OCI-LY7 (cell line): Measurements from ENCODE around the gene CWC25. TPM values are rescaled to one million over a fixed set of nuclear protein-coding genes. Genes with fewer than 3 reads are reported as not detected.

Experiments used
- Bru-seq: library from RNA; stranded (reverse); fragments of 400-500 nt; gene quantifications from one replicate; lab custom pipeline; 2021; lab: Mats Ljungman, UMichigan
- BruChase-seq, 2 experiments: library from RNA; stranded (reverse); fragments of 400-500 nt; gene quantifications; one replicate each; lab custom pipeline; 2021; lab: Mats Ljungman, UMichigan
- BruUV-seq: library from RNA; stranded (reverse); fragments of 400-500 nt; replicated peaks from 2 replicates; lab custom pipeline; 2021; lab: Mats Ljungman, UMichigan
- CTCF ChIA-PET: fragments of 300-600 bp; sonication (Branson Sonifier 250); formaldehyde crosslinking; loops from one replicate; lab custom pipeline; 2022; ENCODE audit warnings: antibody characterized with exemption; ENCODE audit not compliant: unreplicated experiment; lab: Charles Lee
- POLR2A ChIA-PET: fragments of 300-600 bp; sonication (Branson Sonifier 250); formaldehyde crosslinking; loops from one replicate; lab custom pipeline; 2022; ENCODE audit warnings: antibody characterized with exemption; lab: Charles Lee
- DNase-seq: peaks from one replicate; pipeline ENCODE4 v3.0.0-alpha.2; 2015; ENCODE audit warnings: low spot score
- H2AFZ ChIP-seq: fragments of 200-600 bp; sonication (generic), shearing (Covaris generic); 2 replicates; pipeline ENCODE4 v1.6.1; 2014; ENCODE audit warnings: mild to moderate bottlenecking, antibody characterized with exemption, low read length, moderate library complexity
- H3K27ac ChIP-seq: fragments of 200-600 bp; sonication (generic); 2 replicates; pipeline ENCODE4 v1.5.1; 2014; ENCODE audit warnings: mixed run types, low read depth, mild to moderate bottlenecking, moderate library complexity, low read length, inconsistent platforms; ENCODE audit not compliant: poor library complexity, severe bottlenecking
- H3K36me3 ChIP-seq: fragments of 200-600 bp; sonication (generic); 2 replicates; pipeline ENCODE4 v1.6.1; 2014; ENCODE audit warnings: mild to moderate bottlenecking, antibody characterized with exemption, low read length, moderate library complexity, mixed read lengths; ENCODE audit not compliant: insufficient read depth
- H3K4me1 ChIP-seq: fragments of 200-600 bp; sonication (generic); 2 replicates; pipeline ENCODE4 v1.5.1; 2014; ENCODE audit warnings: mild to moderate bottlenecking, low read length; ENCODE audit not compliant: insufficient read depth, poor library complexity, severe bottlenecking
- H3K4me2 ChIP-seq: fragments of 200-600 bp; sonication (generic); 2 replicates; pipeline ENCODE4 v1.6.1; 2014; ENCODE audit warnings: mild to moderate bottlenecking, low read length
- H3K4me3 ChIP-seq: fragments of 200-600 bp; sonication (generic); 2 replicates; pipeline ENCODE4 v1.5.1; 2014; ENCODE audit warnings: mild to moderate bottlenecking, low read depth, low read length; ENCODE audit not compliant: poor library complexity, severe bottlenecking
- H3K79me2 ChIP-seq: fragments of 200-600 bp; sonication (generic); 2 replicates; pipeline ENCODE4 v1.6.1; 2016; ENCODE audit warnings: low read depth, mild to moderate bottlenecking, low read length, moderate library complexity, mixed read lengths; ENCODE audit not compliant: insufficient read depth
- H3K9me2 ChIP-seq: fragments of 200-600 bp; sonication (generic); 2 replicates; pipeline ENCODE4 v1.6.1; 2016; ENCODE audit warnings: mild to moderate bottlenecking, low read length, mixed read lengths; ENCODE audit not compliant: insufficient read depth
- H3K9me3 ChIP-seq: fragments of 200-600 bp; sonication (generic); 2 replicates; pipeline ENCODE4 v1.6.1; 2014; ENCODE audit warnings: mild to moderate bottlenecking, mixed run types, low read length, mixed read lengths
- H4K20me1 ChIP-seq: fragments of 200-600 bp; sonication (generic); 2 replicates; pipeline ENCODE4 v1.6.1; 2014; ENCODE audit warnings: mild to moderate bottlenecking, antibody characterized with exemption, low read length, moderate library complexity, mixed read lengths; ENCODE audit not compliant: insufficient read depth
- CTCF ChIP-seq: fragments of 200-600 bp; sonication (generic); conservative IDR thresholded peaks from 2 replicates; pipeline ENCODE4 v1.5.1; 2014; ENCODE audit warnings: mild to moderate bottlenecking, antibody characterized with exemption, low read length, moderate library complexity, mixed read lengths
- EZH2phosphoT487 ChIP-seq: fragments of 200-600 bp; sonication (generic); IDR thresholded peaks from 2 replicates; pipeline ENCODE4 v1.6.1; 2018; ENCODE audit warnings: low read depth, borderline replicate concordance, mild to moderate bottlenecking, mixed run types, antibody characterized with exemption, low read length, moderate library complexity, mixed read lengths
- intact Hi-C: fragments of 100-400 bp; cut with micrococcal nuclease; formaldehyde crosslinking; loops from one replicate; pipeline ENCODE4 v1.10.0; 2022; ENCODE audit not compliant: unreplicated experiment
- long read RNA-seq: library from polyadenylated mRNA; stranded (forward); transcript quantifications from one replicate; pipeline ENCODE4 v2.0.0, GENCODE V29; 2022
- total RNA-seq, 2 experiments: library from RNA; depleted of rRNA in 1 of 2; stranded (reverse); fragments of >200 nt in 1 of 2; shearing (Covaris generic) in 1 of 2; gene quantifications; 2 replicates each; pipeline ENCODE4 v1.2.3, GENCODE V29; 2014 to 2022

The CWC25 gene
- total RNA-seq (2014; rRNA removed; shearing (Covaris generic)) = 22.2 and 25.4 TPM in 2 replicates
- 26.8 and 30.8 TPM in 2 replicates for total RNA-seq (2022)
- Bru-seq, nascent RNA = percentile 68 among the genes with signal in this experiment
- BruChase-seq, experiment 1, labeled RNA remaining after a 6-hour chase = percentile 66 among the genes with signal in this experiment
- BruChase-seq, experiment 2, labeled RNA remaining after a 2-hour chase = percentile 75 among the genes with signal in this experiment
- long read RNA-seq, transcript CWC25-202 (10 exons, 3,234 nt) = major isoform, 36 of 72 reads
- long read RNA-seq, partial matches to known transcripts = 7 of 72 reads
- long read RNA-seq, other reads (novel, unspliced or antisense) = 29 of 72 reads

GRCh38 chr17:38824899-38825761 lies at the start of gene CWC25:
Gene CWC25, minus strand, starts transcription at chr17:38825321. Its CDS starts 138 bp downstream, at chr17:38825183.
- intact Hi-C loops = loop anchor here (1.0 to 2.0 kb wide), 2 partner anchors 28 to 44 kb away; partner anchors contain the start of gene RPL23
- no peak for TF ChIP-seq CTCF
- Histone ChIP-seq H3K4me3 (peak within 1 kb of the TSS; percentile 97), H3K4me2 (peak within 1 kb of the TSS; percentile 97), H3K9me3 (no peaks in the 10 kb centered on the region), H4K20me1 (peaks cover 13% of the 10 kb centered on the region; the same call in 1 of the 2 replicates), H3K79me2 (peaks cover 26% of the 10 kb centered on the region), H3K9me2 (no peaks in the 10 kb centered on the region), H3K36me3 (peaks cover 21% of the 10 kb centered on the region), H3K4me1 (peaks cover 17% of the 10 kb centered on the region), H2AFZ (peak within 1 kb of the TSS; percentile 83), H3K27ac (peak within 1 kb of the TSS; percentile 72)
- peak; percentile 95 for DNase-seq
- TSS peak; percentile 79 for BruUV-seq
- ChIA-PET CTCF (interaction anchor here (0.5 kb wide), 1 partner anchor 156 kb away, joined by 3 read pairs; no protein-coding TSS in a partner anchor), POLR2A (interaction anchor here (0.6 to 1.7 kb wide), 5 partner anchors 9 to 73 kb away, joined by 3 to 7 read pairs (median 5); partner anchors contain the start of gene RPL23)

GRCh38 chr17:38873640-38874380 lies 48.7 kb upstream of the CWC25 start:
- Histone ChIP-seq H2AFZ (no peak overlapping the region), H3K27ac (peak overlapping the region; percentile 2), H4K20me1 (peaks cover 16% of the 10 kb centered on the region; the same call in 1 of the 2 replicates), H3K9me3 (no peaks in the 10 kb centered on the region), H3K36me3 (peaks cover 37% of the 10 kb centered on the region), H3K79me2 (peaks cover 77% of the 10 kb centered on the region), H3K4me2 (peak overlapping the region; percentile 53), H3K4me3 (no peak overlapping the region), H3K4me1 (peaks cover 70% of the 10 kb centered on the region), H3K9me2 (no peaks in the 10 kb centered on the region)
- no peak for TF ChIP-seq CTCF
- TF ChIP-seq EZH2phosphoT487 = no peak
- CTCF ChIA-PET = no interaction called here
- DNase-seq = no peak
- intact Hi-C loops = loop anchor here (10.0 kb wide), 1 partner anchor 61 kb away; no protein-coding TSS in a partner anchor
- POLR2A ChIA-PET = interaction anchor here (1.4 kb wide), 1 partner anchor 11 kb away, joined by 4 read pairs; no protein-coding TSS in a partner anchor
- no TSS peak for BruUV-seq
